ENCODE measurements around the gene SPATA4.

Gene SPATA4

GRCh38 chr4:176189891-176190795 is 5.2 kb downstream of the SPATA4 start:
- no peak for DNase-seq

- DNase-seq: no peak
Observed at GRCh38 chr4:176188654-176189053, 6.7 kb downstream of the SPATA4 start.

GRCh38 chr4:176187624-176188023 is 7.8 kb downstream of the SPATA4 start:
- no peak for DNase-seq

GRCh38 chr4:176186671-176187395 is 8.6 kb downstream of the SPATA4 start:
- DNase-seq: no peak

GRCh38 chr4:176186067-176186466 is 9.3 kb downstream of the SPATA4 start:
- DNase-seq: no peak

- DNase-seq: no peak
Observed at GRCh38 chr4:176185051-176185450, 10.3 kb downstream of the SPATA4 start.

GRCh38 chr4:176163041-176163440 is 32.3 kb downstream of the SPATA4 start:
- DNase-seq: no peak

- no peak for DNase-seq
Observed at GRCh38 chr4:176156656-176157055, 38.7 kb downstream of the SPATA4 start.

- no peak for DNase-seq
Observed at GRCh38 chr4:176153124-176153523, 42.3 kb downstream of the SPATA4 start.

GRCh38 chr4:176150704-176151103 is 44.7 kb downstream of the SPATA4 start:
- DNase-seq: no peak

GRCh38 chr4:176150356-176150682 is 45.1 kb downstream of the SPATA4 start:
- DNase-seq: no peak

GRCh38 chr4:176149680-176150355 is 45.6 kb downstream of the SPATA4 start:
- DNase-seq: no peak

- DNase-seq: no peak
Observed at GRCh38 chr4:176142253-176142652, 53.1 kb downstream of the SPATA4 start.

GRCh38 chr4:176139518-176139917 is 55.9 kb downstream of the SPATA4 start:
- DNase-seq: no peak

GRCh38 chr4:176137631-176138030 is 57.8 kb downstream of the SPATA4 start:
- no peak for DNase-seq

- no peak for DNase-seq
Observed at GRCh38 chr4:176134670-176135069, 60.7 kb downstream of the SPATA4 start.

Measured in effector CD8-positive, alpha-beta T cell (primary cell).